ACHN (cell line): ENCODE data around the gene JUND.
"Not testable (repeated sequence)": the region's sequence is repeated elsewhere in the genome, so short reads cannot be mapped to it uniquely, and the experiment has no call there.

Experiments used
- DNase-seq: peaks from one replicate; pipeline ENCODE4 v3.0.0-alpha.2; 2015
- in situ Hi-C: cut with HindIII; loops from 2 replicates; pipeline ENCODE4 v1.10.0; 2017; ENCODE audit warnings: low sequenced_read_pairs, low pct_ligation_motif_present, low pct_unique_long_range_greater_than_20kb

JUND gene

DNA sequence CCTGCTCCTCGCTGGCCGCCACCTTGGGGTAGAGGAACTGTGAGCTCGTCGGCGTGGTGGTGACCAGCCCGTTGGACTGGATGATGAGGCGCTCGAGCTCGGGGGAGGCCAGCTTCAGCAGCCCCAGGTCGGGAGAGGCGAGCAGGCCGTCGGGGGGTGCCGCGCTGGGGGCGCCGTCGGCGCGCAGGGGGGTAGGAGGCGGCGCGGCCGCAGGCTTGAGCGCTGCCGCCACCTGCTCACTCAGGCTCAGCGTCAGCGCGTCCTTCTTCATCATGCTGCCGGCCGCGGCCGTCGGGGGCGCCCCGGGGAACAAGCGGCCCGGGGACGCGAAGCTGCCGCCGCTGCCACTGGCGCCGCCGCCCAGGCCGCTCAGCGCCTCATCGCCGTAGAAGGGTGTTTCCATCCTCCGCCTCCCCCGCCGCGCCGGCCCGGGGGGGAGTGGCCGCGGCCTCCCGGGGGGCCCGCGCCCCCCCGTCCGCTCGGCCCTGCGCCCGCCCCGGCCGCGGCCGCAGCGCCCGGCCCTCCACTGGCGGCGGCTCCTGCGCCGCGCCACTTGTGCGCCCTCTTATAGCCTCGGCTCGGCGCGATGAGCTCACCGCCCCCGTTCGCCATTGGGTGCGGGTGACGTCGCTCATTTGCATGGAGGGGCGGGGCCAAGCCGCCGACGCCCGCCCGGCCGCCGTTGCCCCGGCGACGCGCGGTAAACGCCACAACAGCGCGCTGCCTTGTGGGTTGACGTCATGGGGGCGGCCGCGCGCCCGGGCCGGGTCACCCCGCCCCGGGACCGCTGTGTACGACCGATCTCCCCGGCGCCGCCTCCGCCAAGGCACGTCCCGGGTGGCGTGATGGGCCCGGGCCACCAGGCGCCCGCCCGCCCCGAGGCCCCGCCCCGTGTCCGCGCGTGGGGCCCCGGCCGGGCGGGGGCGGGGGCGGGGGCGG, at the start of gene JUND:
Gene JUND, minus strand, starts transcription at position 541 of the 939 bp plus-strand sequence. Its CDS starts 138 bp downstream, at position 403.
- in situ Hi-C loops, result no loop called here
- DNase-seq, result peak; percentile 94

DNA sequence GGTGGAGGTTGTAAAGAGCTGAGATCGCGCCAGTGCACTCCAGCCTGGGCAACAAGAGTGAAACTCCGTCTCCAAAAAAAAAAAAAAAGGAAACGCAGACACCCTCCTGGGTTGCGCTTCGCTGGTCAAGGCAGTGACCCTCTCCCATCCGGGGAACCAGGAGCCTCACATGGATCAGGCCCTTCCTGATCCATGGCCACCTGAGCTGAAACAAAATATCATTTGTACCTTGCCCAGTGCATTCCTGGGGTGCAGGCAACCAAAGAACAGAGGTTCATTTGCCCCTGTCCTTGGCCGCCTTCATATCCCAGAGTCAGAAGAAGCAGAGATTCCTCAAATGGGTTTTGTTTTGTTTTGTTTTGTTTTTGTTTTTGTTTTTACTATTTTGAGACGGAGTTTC, 49.4 kb upstream of the JUND start:
- in situ Hi-C loops, result no loop called here
- DNase-seq, result no peak

- in situ Hi-C loops, result no loop called here
These were observed 47.6 kb upstream of the JUND start for GRCh38 chr19:18329035-18329376.

DNA sequence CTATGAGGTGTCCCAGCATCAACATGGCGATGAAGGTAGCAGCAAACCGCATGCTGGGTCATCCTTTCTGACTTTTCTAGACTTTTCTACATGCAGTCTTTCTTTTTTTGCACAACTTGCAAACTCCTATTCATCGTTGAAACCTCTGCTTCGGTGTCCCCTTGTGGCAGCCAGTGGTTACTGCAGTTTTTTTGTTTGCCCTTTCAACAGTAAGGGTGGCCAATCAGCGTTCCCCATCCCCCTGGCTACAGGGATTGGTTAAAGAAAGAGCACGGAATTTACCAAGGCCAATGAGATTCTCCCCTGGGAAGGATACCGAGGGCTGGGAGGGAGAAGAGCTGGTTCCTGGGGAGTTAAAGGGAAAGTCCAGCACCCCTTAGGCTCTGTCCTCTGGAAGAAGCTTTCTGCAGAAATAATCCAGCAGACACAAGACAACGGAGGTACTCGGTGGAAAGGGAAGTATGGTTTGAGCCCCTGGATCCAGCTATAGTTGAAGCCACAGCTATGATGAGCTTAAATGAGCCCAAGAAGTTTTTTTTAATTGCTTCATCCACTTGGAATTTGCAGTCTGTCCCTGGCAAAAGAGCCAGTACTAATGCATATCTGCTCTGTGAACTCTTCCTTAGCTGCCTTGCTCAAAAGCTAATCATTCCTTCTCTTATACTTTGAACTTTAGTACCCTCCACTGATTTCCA, 47.1 kb upstream of the JUND start:
- peak; percentile 97 for DNase-seq
- in situ Hi-C loops, result no loop called here

More at GRCh38 chr19:18329035-18329376, 47.6 kb upstream of the JUND start:
- no peak for DNase-seq

DNA sequence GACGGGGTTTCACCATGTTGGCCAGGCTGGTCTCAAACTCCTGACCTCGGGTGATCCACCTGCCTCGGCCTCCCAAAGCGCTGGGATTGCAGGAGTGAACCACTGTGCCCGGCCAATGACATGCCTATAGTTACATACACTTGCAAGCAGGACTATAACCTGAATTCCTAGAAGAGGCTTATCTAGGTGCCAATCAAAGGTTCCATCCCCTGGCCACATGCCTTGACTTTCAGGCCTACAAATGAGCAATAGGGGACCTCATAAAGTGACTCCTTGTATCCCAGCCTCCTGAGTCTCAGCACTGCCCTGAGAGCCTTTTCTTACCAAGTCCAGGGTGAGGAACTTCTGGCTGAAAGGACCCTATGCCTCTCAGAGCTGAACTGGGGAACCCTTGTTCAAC, 45.4 kb upstream of the JUND start:
- DNase-seq, result no peak
- in situ Hi-C loops, result no loop called here

- in situ Hi-C loops, DNase-seq: not testable (repeated sequence)
These were observed 42.9 kb upstream of the JUND start for GRCh38 chr19:18324373-18324731.

- in situ Hi-C loops, result no loop called here
- DNase-seq, result peak; percentile 96
These were observed 41.5 kb upstream of the JUND start, which contains the start of gene LSM4 for GRCh38 chr19:18322759-18323460. TSS of gene LSM4 (minus strand) at chr19:18323076. CDS start at chr19:18323020, 56 bp downstream.

- DNase-seq, result peak; percentile 61
- in situ Hi-C loops, result no loop called here
These were observed 40.9 kb upstream of the JUND start for GRCh38 chr19:18322318-18322758.

GRCh38 chr19:18321734-18322102, 40.3 kb upstream of the JUND start:
- no peak for DNase-seq

GRCh38 chr19:18320865-18321733, 39.7 kb upstream of the JUND start:
- no peak for DNase-seq
- in situ Hi-C loops, result no loop called here

More at GRCh38 chr19:18321734-18322102, 40.3 kb upstream of the JUND start:
- in situ Hi-C loops, result no loop called here

DNA sequence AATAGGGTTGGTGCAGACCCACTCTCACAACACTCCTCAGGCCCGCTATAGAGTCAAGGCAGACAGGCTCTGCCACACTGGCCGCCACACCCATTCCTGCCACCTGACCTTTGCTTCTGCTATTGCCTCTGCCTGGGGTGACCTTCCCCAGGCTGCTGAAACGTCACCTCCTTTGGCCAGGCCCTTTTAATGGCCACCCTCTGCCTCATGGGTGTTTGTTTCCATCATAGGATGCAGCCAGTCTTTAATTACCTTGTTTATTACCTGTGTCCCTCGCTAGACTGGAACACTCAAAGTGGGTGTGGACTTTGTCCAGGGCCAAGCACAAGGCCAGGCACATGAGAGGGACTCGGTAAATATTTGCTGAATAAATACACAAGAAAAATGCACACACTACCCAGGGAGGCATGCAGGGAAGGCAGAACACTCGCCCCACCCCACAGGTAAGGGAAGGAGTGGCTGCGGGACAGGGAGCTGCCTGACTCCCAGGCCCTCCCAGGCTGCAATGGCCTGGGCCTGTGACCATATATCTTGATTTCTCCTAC, 38.2 kb upstream of the JUND start:
- DNase-seq, result no peak
- in situ Hi-C loops, result no loop called here

- no peak for DNase-seq
- in situ Hi-C loops, result no loop called here
These were observed 36.8 kb upstream of the JUND start for GRCh38 chr19:18317961-18318800.

GRCh38 chr19:18313398-18313797, 32.0 kb upstream of the JUND start:
- DNase-seq, result no peak
- in situ Hi-C loops, result no loop called here

- in situ Hi-C loops, result no loop called here
- DNase-seq, result no peak
These were observed 30.7 kb upstream of the JUND start for GRCh38 chr19:18312092-18312534.

- no peak for DNase-seq
These were observed 30.2 kb upstream of the JUND start for GRCh38 chr19:18311502-18312091.

GRCh38 chr19:18310966-18311365, 29.5 kb upstream of the JUND start:
- in situ Hi-C loops, result no loop called here

More at GRCh38 chr19:18311502-18312091, 30.2 kb upstream of the JUND start:
- in situ Hi-C loops, result no loop called here

More at GRCh38 chr19:18310966-18311365, 29.5 kb upstream of the JUND start:
- no peak for DNase-seq
